GM19351 (cell line): Measurements from ENCODE around the gene DDX59.

Experiments used
- ATAC-seq: cut with Tn5 transposase; IDR thresholded peaks from one replicate; pipeline ENCODE4 v1.9.1; 2021; ENCODE audit warnings: mild to moderate bottlenecking, moderate library complexity; ENCODE audit not compliant: unreplicated experiment

The DDX59 gene

GRCh38 chr1:200671235-200671786 lies 1.6 kb upstream of the DDX59 start:
- no peak for ATAC-seq

GRCh38 chr1:200670242-200671118 lies 773 bp upstream of the DDX59 start:
- ATAC-seq: peak; percentile 9

GRCh38 chr1:200668514-200669313 lies 993 bp downstream of the DDX59 start:
- ATAC-seq: no peak

GRCh38 chr1:200666309-200666708 lies 3.4 kb downstream of the DDX59 start:
- no peak for ATAC-seq

- ATAC-seq: no peak
These were observed 3.8 kb downstream of the DDX59 start for GRCh38 chr1:200665861-200666260.

GRCh38 chr1:200660719-200661118 lies 9.0 kb downstream of the DDX59 start:
- no peak for ATAC-seq

GRCh38 chr1:200659269-200659668 lies 10.4 kb downstream of the DDX59 start:
- ATAC-seq: no peak

GRCh38 chr1:200658037-200658818 lies 11.5 kb downstream of the DDX59 start:
- ATAC-seq: no peak

GRCh38 chr1:200654660-200655059 lies 15.0 kb downstream of the DDX59 start:
- ATAC-seq: peak; percentile 98

- ATAC-seq: no peak
These were observed 16.7 kb downstream of the DDX59 start for GRCh38 chr1:200653022-200653462.

GRCh38 chr1:200652378-200652777 lies 17.3 kb downstream of the DDX59 start:
- no peak for ATAC-seq

GRCh38 chr1:200646515-200646914 lies 23.2 kb downstream of the DDX59 start:
- ATAC-seq: no peak

GRCh38 chr1:200644021-200644420 lies 25.7 kb downstream of the DDX59 start:
- no peak for ATAC-seq

GRCh38 chr1:200642481-200642880 lies 27.2 kb downstream of the DDX59 start:
- ATAC-seq: no peak

GRCh38 chr1:200640963-200641401 lies 28.7 kb downstream of the DDX59 start:
- no peak for ATAC-seq

GRCh38 chr1:200640373-200640962 lies 29.2 kb downstream of the DDX59 start:
- ATAC-seq: no peak

GRCh38 chr1:200638073-200638472 lies 31.6 kb downstream of the DDX59 start:
- no peak for ATAC-seq

- ATAC-seq: no peak
These were observed 33.0 kb downstream of the DDX59 start for GRCh38 chr1:200636681-200637080.

GRCh38 chr1:200634261-200635122 lies 35.2 kb downstream of the DDX59 start:
- ATAC-seq: no peak
